GM18907 (cell line): ENCODE results near the gene KIF13A.
"Not testable (repeated sequence)": the region's sequence is repeated elsewhere in the genome, so short reads cannot be mapped to it uniquely, and the experiment has no call there.

ENCODE experiments used
- ATAC-seq: cut with Tn5 transposase; IDR thresholded peaks from one replicate; pipeline ENCODE4 v1.9.1; 2021; ENCODE audit warnings: mild to moderate bottlenecking, moderate library complexity; ENCODE audit not compliant: unreplicated experiment

Gene KIF13A

GRCh38 chr6:17971128-17972073 lies 16.0 kb downstream of the KIF13A start:
- ATAC-seq, result no peak

- ATAC-seq, result no peak
Observed at GRCh38 chr6:17968876-17969275, 18.6 kb downstream of the KIF13A start.

GRCh38 chr6:17967668-17968518 lies 19.5 kb downstream of the KIF13A start:
- no peak for ATAC-seq

- no peak for ATAC-seq
Observed at GRCh38 chr6:17966451-17966850, 21.0 kb downstream of the KIF13A start.

GRCh38 chr6:17965397-17965796 lies 22.0 kb downstream of the KIF13A start:
- ATAC-seq, result no peak

- ATAC-seq, result no peak
Observed at GRCh38 chr6:17964633-17965032, 22.8 kb downstream of the KIF13A start.

GRCh38 chr6:17962436-17963031 lies 24.9 kb downstream of the KIF13A start:
- no peak for ATAC-seq

- ATAC-seq, result no peak
Observed at GRCh38 chr6:17959302-17959701, 28.1 kb downstream of the KIF13A start.

GRCh38 chr6:17957904-17958620 lies 29.4 kb downstream of the KIF13A start:
- no peak for ATAC-seq

- ATAC-seq, result peak; percentile 68
Observed at GRCh38 chr6:17957498-17957897, 29.9 kb downstream of the KIF13A start.

GRCh38 chr6:17957086-17957485 lies 30.3 kb downstream of the KIF13A start:
- ATAC-seq, result no peak

- no peak for ATAC-seq
Observed at GRCh38 chr6:17950095-17950494, 37.3 kb downstream of the KIF13A start.

- no peak for ATAC-seq
Observed at GRCh38 chr6:17949168-17949567, 38.3 kb downstream of the KIF13A start.

- ATAC-seq, result no peak
Observed at GRCh38 chr6:17948725-17949124, 38.7 kb downstream of the KIF13A start.

- not testable (repeated sequence) for ATAC-seq
Observed at GRCh38 chr6:17947574-17947973, 39.9 kb downstream of the KIF13A start.

- ATAC-seq, result no peak
Observed at GRCh38 chr6:17945575-17945974, 41.9 kb downstream of the KIF13A start.

- no peak for ATAC-seq
Observed at GRCh38 chr6:17945111-17945510, 42.3 kb downstream of the KIF13A start.

GRCh38 chr6:17941318-17941717 lies 46.1 kb downstream of the KIF13A start:
- no peak for ATAC-seq

GRCh38 chr6:17940151-17940792 lies 47.2 kb downstream of the KIF13A start:
- no peak for ATAC-seq

GRCh38 chr6:17938901-17939300 lies 48.5 kb downstream of the KIF13A start:
- ATAC-seq, result no peak
